ENCODE data around the gene AGBL5. TPM values are rescaled to one million over a fixed set of nuclear protein-coding genes. Genes with fewer than 3 reads are reported as not detected.

AGBL5 gene
- total and polyA plus RNA-seq, 4 donors = 8.6 to 22.3 (median 14.4) TPM

GRCh38 chr2:27085673-27086089, 34.2 kb downstream of the AGBL5 start:
- DNase-seq (peak; percentile 58 to 71 (median 58)), ATAC-seq (ENCODE audit: insufficient read depth, low FRiP score) (peak; percentile 50)
- H3K4me3 ChIP-seq = peak overlapping the region; percentile 57
- peaks cover 0 to 51% (median 6%) of the 10 kb centered on the region in 5 donors for H3K4me1 ChIP-seq (ENCODE audit: control insufficient read depth in 5 of 5, insufficient read depth in 5 of 5, low read length in 5 of 5)
- H3K9me3 ChIP-seq (ENCODE audit: control insufficient read depth in 4 of 4, insufficient read depth in 3 of 4, low read length in 3 of 4) = no peaks in the 10 kb centered on the region
- peaks cover 0 to 38% (median 8%) of the 10 kb centered on the region in 4 donors for H3K36me3 ChIP-seq (ENCODE audit: control insufficient read depth in 4 of 4, insufficient read depth in 4 of 4, low read length in 4 of 4)
- H3K27ac ChIP-seq (ENCODE audit: low read depth in 1 of 2, low read length in 1 of 2) = peak overlapping the region; percentile 92
- 0 to 1% methylated on average over 35 to 38 of the region's 38 CpGs for WGBS, 2 donors
- TF ChIP-seq, protein P1, sequence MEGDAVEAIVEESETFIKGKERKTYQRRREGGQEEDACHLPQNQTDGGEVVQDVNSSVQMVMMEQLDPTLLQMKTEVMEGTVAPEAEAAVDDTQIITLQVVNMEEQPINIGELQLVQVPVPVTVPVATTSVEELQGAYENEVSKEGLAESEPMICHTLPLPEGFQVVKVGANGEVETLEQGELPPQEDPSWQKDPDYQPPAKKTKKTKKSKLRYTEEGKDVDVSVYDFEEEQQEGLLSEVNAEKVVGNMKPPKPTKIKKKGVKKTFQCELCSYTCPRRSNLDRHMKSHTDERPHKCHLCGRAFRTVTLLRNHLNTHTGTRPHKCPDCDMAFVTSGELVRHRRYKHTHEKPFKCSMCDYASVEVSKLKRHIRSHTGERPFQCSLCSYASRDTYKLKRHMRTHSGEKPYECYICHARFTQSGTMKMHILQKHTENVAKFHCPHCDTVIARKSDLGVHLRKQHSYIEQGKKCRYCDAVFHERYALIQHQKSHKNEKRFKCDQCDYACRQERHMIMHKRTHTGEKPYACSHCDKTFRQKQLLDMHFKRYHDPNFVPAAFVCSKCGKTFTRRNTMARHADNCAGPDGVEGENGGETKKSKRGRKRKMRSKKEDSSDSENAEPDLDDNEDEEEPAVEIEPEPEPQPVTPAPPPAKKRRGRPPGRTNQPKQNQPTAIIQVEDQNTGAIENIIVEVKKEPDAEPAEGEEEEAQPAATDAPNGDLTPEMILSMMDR (IDR thresholded peaks at IDR 0.05; ENCODE audit: control extremely low read depth, extremely low read depth) = peak; percentile 65
- H3K27me3 ChIP-seq (ENCODE audit: control insufficient read depth in 3 of 3, insufficient read depth in 3 of 3, low read length in 2 of 3) = no peaks in the 10 kb centered on the region
- no peak overlapping the region for H3K9ac ChIP-seq (ENCODE audit: insufficient read depth in 1 of 2, low read length in 2 of 2)

DNA sequence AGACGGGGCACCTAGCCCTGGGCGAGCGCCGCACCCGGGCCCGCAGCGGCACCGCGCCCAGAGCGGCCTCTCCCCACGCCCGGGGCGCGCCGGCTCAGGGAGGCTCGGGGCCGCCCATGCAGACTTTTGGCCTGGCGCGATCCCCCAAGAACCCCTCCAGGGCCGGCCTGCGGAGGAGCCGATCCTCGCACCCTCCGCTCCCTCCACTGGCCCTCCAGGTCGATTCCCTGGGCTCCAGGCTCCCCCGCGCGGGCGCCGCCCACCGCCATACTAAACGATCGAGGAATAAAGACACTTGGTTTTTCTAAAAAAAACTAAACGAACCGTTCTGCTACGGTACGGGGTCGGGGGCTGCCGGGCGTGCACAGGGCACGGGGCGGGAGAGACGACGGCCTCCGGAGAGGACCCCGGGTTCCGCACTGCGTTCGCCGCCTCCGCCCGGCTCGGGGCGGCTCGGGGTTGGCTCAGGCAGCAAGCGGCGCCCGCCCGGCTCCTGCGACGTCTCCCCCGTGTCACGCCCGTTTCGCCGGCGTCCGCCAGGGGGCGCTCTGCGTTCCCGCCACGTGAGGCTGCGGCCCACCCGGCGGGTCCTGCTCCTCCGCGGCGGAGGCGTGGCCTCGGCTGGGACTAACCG, 34.7 kb downstream of the AGBL5 start:
- WGBS, 2 donors = 0% methylated on average over 66 to 81 of the region's 81 CpGs
- Histone ChIP-seq H3K27me3 (ENCODE audit: control insufficient read depth in 3 of 3, insufficient read depth in 3 of 3, low read length in 2 of 3) (no peaks in the 10 kb centered on the region), H3K4me1 (ENCODE audit: control insufficient read depth in 5 of 5, insufficient read depth in 5 of 5, low read length in 5 of 5) (peaks cover 0 to 46% (median 4%) of the 10 kb centered on the region in 5 donors), H3K27ac (ENCODE audit: low read depth in 1 of 2, low read length in 1 of 2) (peak overlapping the region; percentile 92), H3K9me3 (ENCODE audit: control insufficient read depth in 4 of 4, insufficient read depth in 3 of 4, low read length in 3 of 4) (no peaks in the 10 kb centered on the region), H3K36me3 (ENCODE audit: control insufficient read depth in 4 of 4, insufficient read depth in 4 of 4, low read length in 4 of 4) (peaks cover 0 to 34% (median 7%) of the 10 kb centered on the region in 4 donors), H3K9ac (ENCODE audit: insufficient read depth in 1 of 2, low read length in 2 of 2) (no peak overlapping the region), H3K4me3 (peak overlapping the region; percentile 57)
- ATAC-seq (ENCODE audit: insufficient read depth, low FRiP score) = peak; percentile 89
- peak; percentile 95 to 98 (median 98) for DNase-seq
- TF ChIP-seq, protein P1 (IDR thresholded peaks at IDR 0.05; ENCODE audit: control extremely low read depth, extremely low read depth) = peak; percentile 96

GRCh38 chr2:27086724-27087593, 35.5 kb downstream of the AGBL5 start, which contains the start of gene KHK:
Gene KHK (plus strand): TSS chr2:27086772. CDS start chr2:27087260, 488 bp downstream.
- peak in 1 of 3 donors; percentile 52 for DNase-seq
- peak within 1 kb of the TSS; percentile 92 for H3K27ac ChIP-seq (ENCODE audit: low read depth in 1 of 2, low read length in 1 of 2)
- TF ChIP-seq, protein P1 (IDR thresholded peaks at IDR 0.05; ENCODE audit: control extremely low read depth, extremely low read depth) = no peak

More at GRCh38 chr2:27086724-27087593, 35.5 kb downstream of the AGBL5 start, which contains the start of gene KHK:
- H3K4me1 ChIP-seq (ENCODE audit: control insufficient read depth in 5 of 5, insufficient read depth in 5 of 5, low read length in 5 of 5) = peaks cover 0 to 39% (median 0%) of the 10 kb centered on the region in 5 donors
- no peaks in the 10 kb centered on the region for H3K9me3 ChIP-seq (ENCODE audit: control insufficient read depth in 4 of 4, insufficient read depth in 3 of 4, low read length in 3 of 4)
- peak within 1 kb of the TSS; percentile 57 for H3K4me3 ChIP-seq
- no peak for ATAC-seq (ENCODE audit: insufficient read depth, low FRiP score)
- 12 to 13% methylated on average over 54 of the region's 54 CpGs for WGBS, 2 donors
- H3K27me3 ChIP-seq (ENCODE audit: control insufficient read depth in 3 of 3, insufficient read depth in 3 of 3, low read length in 2 of 3) = no peaks in the 10 kb centered on the region
- no peak within 1 kb of the TSS for H3K9ac ChIP-seq (ENCODE audit: insufficient read depth in 1 of 2, low read length in 2 of 2)
- H3K36me3 ChIP-seq (ENCODE audit: control insufficient read depth in 4 of 4, insufficient read depth in 4 of 4, low read length in 4 of 4) = peaks cover 0 to 26% (median 6%) of the 10 kb centered on the region in 4 donors
